ENCODE measurements around the gene HGF. TPM values are rescaled to one million over a fixed set of nuclear protein-coding genes. Genes with fewer than 3 reads are reported as not detected.

The HGF gene
- total RNA-seq, 1 donor from 2014 or later, result 17.2 TPM

- TF ChIP-seq CTCF (IDR thresholded peaks at IDR 0.05), result no peak
- ATAC-seq (no peak), DNase-seq (no peak)
- intact Hi-C loops (cut with DNase I), result no loop called here
- Histone ChIP-seq H3K4me1 (peaks cover 4% of the 10 kb centered on the region), H3K27me3 (ENCODE audit: low read depth) (no peaks in the 10 kb centered on the region), H3K27ac (no peak overlapping the region), H3K4me3 (no peak overlapping the region), H3K36me3 (no peaks in the 10 kb centered on the region), H3K9me3 (no peaks in the 10 kb centered on the region)
These were observed 82.8 kb downstream of the HGF start for GRCh38 chr7:81687062-81687461.

GRCh38 chr7:81685270-81685868 is 84.5 kb downstream of the HGF start:
- TF ChIP-seq CTCF (IDR thresholded peaks at IDR 0.05), result no peak

GRCh38 chr7:81684514-81685269 is 85.2 kb downstream of the HGF start:
- H3K9me3 ChIP-seq, result no peaks in the 10 kb centered on the region
- DNase-seq, result peak; percentile 70
- peak overlapping the region; percentile 42 for H3K27ac ChIP-seq
- H3K36me3 ChIP-seq, result no peaks in the 10 kb centered on the region
- no peaks in the 10 kb centered on the region for H3K27me3 ChIP-seq (ENCODE audit: low read depth)
- ATAC-seq, result peak; percentile 82 to 91
- intact Hi-C loops (cut with DNase I), result no loop called here
- TF ChIP-seq CTCF (IDR thresholded peaks at IDR 0.05), result no peak
- peaks cover 4% of the 10 kb centered on the region for H3K4me1 ChIP-seq
- no peak overlapping the region for H3K4me3 ChIP-seq

More at GRCh38 chr7:81685270-81685868, 84.5 kb downstream of the HGF start:
- Histone ChIP-seq H3K27me3 (ENCODE audit: low read depth) (no peaks in the 10 kb centered on the region), H3K27ac (peak overlapping the region; percentile 42), H3K36me3 (no peaks in the 10 kb centered on the region), H3K4me1 (peaks cover 4% of the 10 kb centered on the region), H3K4me3 (no peak overlapping the region), H3K9me3 (no peaks in the 10 kb centered on the region)
- intact Hi-C loops (cut with DNase I), result no loop called here
- DNase-seq, result no peak
- ATAC-seq, result peak in 1 of 2 donors; percentile 19

GRCh38 chr7:81684033-81684432 is 85.8 kb downstream of the HGF start:
- Histone ChIP-seq H3K36me3 (no peaks in the 10 kb centered on the region), H3K27me3 (ENCODE audit: low read depth) (no peaks in the 10 kb centered on the region), H3K9me3 (no peaks in the 10 kb centered on the region), H3K4me3 (no peak overlapping the region), H3K4me1 (peaks cover 4% of the 10 kb centered on the region), H3K27ac (no peak overlapping the region)
- intact Hi-C loops (cut with DNase I), result no loop called here
- DNase-seq, result no peak
- no peak for TF ChIP-seq CTCF (IDR thresholded peaks at IDR 0.05)
- ATAC-seq, result no peak

- intact Hi-C loops (cut with DNase I), result no loop called here
- Histone ChIP-seq H3K27ac (no peak overlapping the region), H3K4me1 (peaks cover 4% of the 10 kb centered on the region), H3K27me3 (ENCODE audit: low read depth) (no peaks in the 10 kb centered on the region), H3K9me3 (no peaks in the 10 kb centered on the region), H3K36me3 (no peaks in the 10 kb centered on the region), H3K4me3 (no peak overlapping the region)
- ATAC-seq (no peak), DNase-seq (no peak)
- no peak for TF ChIP-seq CTCF (IDR thresholded peaks at IDR 0.05)
These were observed 87.0 kb downstream of the HGF start for GRCh38 chr7:81682873-81683272.
